H1 (cell line): ENCODE measurements around the gene PRRG2. TPM values are rescaled to one million over a fixed set of nuclear protein-coding genes. Genes with fewer than 3 reads are reported as not detected.

Experiments used
- ASH2L ChIP-seq: fragments of 200-600, 300-600 bp; sonication (generic); IDR thresholded peaks from one replicate; pipeline ENCODE4 v1.7.1; 2017; ENCODE audit warnings: low read length
- GTF2F1 ChIP-seq: IDR thresholded peaks from 2 replicates; pipeline ENCODE4 v1.6.1; 2012; ENCODE audit warnings: low read depth, low read length, improper control_type of control experiment, borderline replicate concordance
- KDM4A ChIP-seq: IDR thresholded peaks from one replicate; pipeline ENCODE4 v1.7.1; 2012; ENCODE audit warnings: low read depth, mild to moderate bottlenecking, moderate library complexity, low read length, inconsistent platforms; ENCODE audit not compliant: severe bottlenecking
- MAX ChIP-seq: IDR thresholded peaks from 2 replicates; pipeline ENCODE4 v1.6.1; 2012; ENCODE audit warnings: inconsistent platforms
- SRF ChIP-seq: IDR thresholded peaks from 2 replicates; pipeline ENCODE4 v1.6.1; 2011; ENCODE audit warnings: mild to moderate bottlenecking, low read depth, low read length, moderate library complexity
- TCF12 ChIP-seq: IDR thresholded peaks from 2 replicates; pipeline ENCODE4 v1.6.1; 2011; ENCODE audit warnings: low read depth, mild to moderate bottlenecking, low read length
- polyA plus RNA-seq, 7 experiments: library from polyadenylated mRNA; depleted of rRNA in 3 of 7; stranded (reverse) in 5 of 7; unstranded in 2 of 7; fragments of >200 nt in 5 of 7; fragments of 200-250 nt in 2 of 7; gene quantifications; 1 replicate in 5 of 7; 2 replicates in 1 of 7; 4 replicates in 1 of 7; pipeline versions ENCODE4 v1.2.1 to v1.2.3, GENCODE V29; 2011 to 2013; ENCODE audit warnings: missing spikeins in 2 of 7, mixed read lengths in 2 of 7
- total RNA-seq: library from RNA; stranded (reverse); fragmentation: NEBNext Ultra II Directional; extraction: Animal tissue kit (Norgen Biotek cat#: 25700); gene quantifications from 2 replicates; pipeline ENCODE4 v1.2.1, GENCODE V29; 2021

PRRG2 gene
- total and polyA plus RNA-seq, 2 of the 8 experiments (the other 6 are each of a cell fraction or from before 2014, with no cell fraction given): 4.1 to 5.6 TPM

GRCh38 chr19:49616532-49616931 lies 35.4 kb downstream of the PRRG2 start (continued):
- TF ChIP-seq GTF2F1 (no peak), TCF12 (no peak), SRF (no peak), MAX (no peak), ASH2L (no peak), KDM4A (no peak)
